ENCODE results near the gene FCSK.

DNA sequence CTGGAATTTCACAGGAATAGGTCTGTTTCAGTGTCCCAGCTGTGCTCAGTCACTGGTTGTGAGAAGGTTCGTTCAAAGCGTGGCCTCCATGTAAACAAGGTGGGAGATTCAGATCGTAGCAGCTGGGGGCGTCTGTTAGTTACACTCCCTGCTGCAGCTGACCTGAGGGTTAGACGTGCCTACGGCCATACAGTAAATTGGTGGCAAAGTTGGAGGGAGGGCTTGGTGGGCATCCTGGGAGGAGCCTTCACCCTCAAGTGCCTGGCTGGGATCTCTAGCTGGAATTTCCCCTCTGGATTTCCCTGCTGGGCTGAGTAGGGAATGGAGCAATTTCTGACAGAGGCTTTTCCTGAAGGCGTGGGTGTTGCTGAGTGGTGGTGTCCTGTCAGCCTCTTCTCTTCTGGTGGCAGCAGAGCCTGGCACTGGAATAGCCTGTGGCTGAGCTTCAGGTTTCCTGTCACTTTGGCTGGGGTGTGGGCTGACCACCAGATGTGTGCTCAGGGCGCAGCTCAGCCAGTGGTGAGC, 6.4 kb downstream of the FCSK start:
- TF ChIP-seq, protein P1, sequence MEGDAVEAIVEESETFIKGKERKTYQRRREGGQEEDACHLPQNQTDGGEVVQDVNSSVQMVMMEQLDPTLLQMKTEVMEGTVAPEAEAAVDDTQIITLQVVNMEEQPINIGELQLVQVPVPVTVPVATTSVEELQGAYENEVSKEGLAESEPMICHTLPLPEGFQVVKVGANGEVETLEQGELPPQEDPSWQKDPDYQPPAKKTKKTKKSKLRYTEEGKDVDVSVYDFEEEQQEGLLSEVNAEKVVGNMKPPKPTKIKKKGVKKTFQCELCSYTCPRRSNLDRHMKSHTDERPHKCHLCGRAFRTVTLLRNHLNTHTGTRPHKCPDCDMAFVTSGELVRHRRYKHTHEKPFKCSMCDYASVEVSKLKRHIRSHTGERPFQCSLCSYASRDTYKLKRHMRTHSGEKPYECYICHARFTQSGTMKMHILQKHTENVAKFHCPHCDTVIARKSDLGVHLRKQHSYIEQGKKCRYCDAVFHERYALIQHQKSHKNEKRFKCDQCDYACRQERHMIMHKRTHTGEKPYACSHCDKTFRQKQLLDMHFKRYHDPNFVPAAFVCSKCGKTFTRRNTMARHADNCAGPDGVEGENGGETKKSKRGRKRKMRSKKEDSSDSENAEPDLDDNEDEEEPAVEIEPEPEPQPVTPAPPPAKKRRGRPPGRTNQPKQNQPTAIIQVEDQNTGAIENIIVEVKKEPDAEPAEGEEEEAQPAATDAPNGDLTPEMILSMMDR (IDR thresholded peaks at IDR 0.05; ENCODE audit: control extremely low read depth in 1 of 3, insufficient read depth in 1 of 3, low read depth in 1 of 3, low read length in 3 of 3), result no peak
- TF ChIP-seq POLR2AphosphoS5 (IDR thresholded peaks at IDR 0.05; ENCODE audit: low read depth, low read length) (no peak), ZNF274 (IDR thresholded peaks at IDR 0.05; ENCODE audit: borderline replicate concordance, extremely low read depth, low read length) (no peak)
